Fibroblast of villous mesenchyme (primary cell): ENCODE results near the gene TGFBR3. TPM values are rescaled to one million over a fixed set of nuclear protein-coding genes. Genes with fewer than 3 reads are reported as not detected.

Source experiments
- DNase-seq: peaks from one replicate; pipeline ENCODE4 v3.0.0-alpha.2; 2010; ENCODE audit warnings: low read depth
- H3K4me3 ChIP-seq: 2 replicates; pipeline ENCODE4 v1.5.1; 2011; ENCODE audit warnings: low read depth, mild to moderate bottlenecking, low read length
- total RNA-seq: library from RNA; depleted of rRNA; stranded (reverse); fragments of >200 nt; gene quantifications from 2 replicates; pipeline ENCODE4 v1.2.3, GENCODE V29; 2012
- TF ChIP-seq, protein P1 (sequence below): IDR thresholded peaks from 2 replicates; pipeline ENCODE4 v1.5.1; 2012; ENCODE audit warnings: low read depth, mild to moderate bottlenecking, low read length; ENCODE audit not compliant: insufficient read depth

Gene TGFBR3
- total RNA-seq, 1 donor, result 17.7 TPM

DNA sequence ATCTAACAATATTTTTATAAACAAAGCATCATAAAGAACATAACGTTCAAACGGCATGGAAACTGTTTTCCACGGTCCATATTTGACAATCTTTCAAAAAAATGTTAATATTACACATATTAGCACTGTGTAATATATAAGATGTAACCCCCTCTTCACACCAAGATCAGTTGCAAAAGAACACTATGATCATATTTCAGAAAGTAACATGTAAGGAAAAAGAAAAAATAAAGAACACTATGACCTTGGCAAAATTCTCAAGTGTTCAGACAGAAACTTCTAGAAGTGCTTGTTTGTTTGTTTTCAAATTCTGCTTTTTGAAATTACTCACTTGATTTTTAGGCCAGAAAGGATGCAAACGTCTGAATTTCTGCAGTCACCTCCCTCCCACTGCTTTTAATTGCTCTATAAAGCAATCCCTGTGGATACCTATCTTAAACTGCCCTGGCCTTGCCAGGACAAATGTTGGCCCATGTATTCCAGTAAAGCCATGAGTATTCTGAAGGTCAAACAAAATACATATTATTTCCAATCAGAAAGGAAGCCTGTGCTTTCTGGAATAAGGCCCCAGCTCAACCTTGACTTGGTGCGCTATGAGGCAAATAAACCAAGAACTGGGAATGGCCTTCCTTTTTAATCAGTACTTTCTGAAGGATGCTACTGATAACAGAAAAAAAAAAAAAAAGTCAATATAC lies 68.6 kb downstream of the TGFBR3 start:
- no peak overlapping the region for H3K4me3 ChIP-seq
- TF ChIP-seq, protein P1, sequence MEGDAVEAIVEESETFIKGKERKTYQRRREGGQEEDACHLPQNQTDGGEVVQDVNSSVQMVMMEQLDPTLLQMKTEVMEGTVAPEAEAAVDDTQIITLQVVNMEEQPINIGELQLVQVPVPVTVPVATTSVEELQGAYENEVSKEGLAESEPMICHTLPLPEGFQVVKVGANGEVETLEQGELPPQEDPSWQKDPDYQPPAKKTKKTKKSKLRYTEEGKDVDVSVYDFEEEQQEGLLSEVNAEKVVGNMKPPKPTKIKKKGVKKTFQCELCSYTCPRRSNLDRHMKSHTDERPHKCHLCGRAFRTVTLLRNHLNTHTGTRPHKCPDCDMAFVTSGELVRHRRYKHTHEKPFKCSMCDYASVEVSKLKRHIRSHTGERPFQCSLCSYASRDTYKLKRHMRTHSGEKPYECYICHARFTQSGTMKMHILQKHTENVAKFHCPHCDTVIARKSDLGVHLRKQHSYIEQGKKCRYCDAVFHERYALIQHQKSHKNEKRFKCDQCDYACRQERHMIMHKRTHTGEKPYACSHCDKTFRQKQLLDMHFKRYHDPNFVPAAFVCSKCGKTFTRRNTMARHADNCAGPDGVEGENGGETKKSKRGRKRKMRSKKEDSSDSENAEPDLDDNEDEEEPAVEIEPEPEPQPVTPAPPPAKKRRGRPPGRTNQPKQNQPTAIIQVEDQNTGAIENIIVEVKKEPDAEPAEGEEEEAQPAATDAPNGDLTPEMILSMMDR, result no peak
- DNase-seq, result no peak

- TF ChIP-seq, protein P1, result no peak
- H3K4me3 ChIP-seq, result no peak overlapping the region
- no peak for DNase-seq
These were observed 69.9 kb downstream of the TGFBR3 start for GRCh38 chr1:91816031-91816430.

DNA sequence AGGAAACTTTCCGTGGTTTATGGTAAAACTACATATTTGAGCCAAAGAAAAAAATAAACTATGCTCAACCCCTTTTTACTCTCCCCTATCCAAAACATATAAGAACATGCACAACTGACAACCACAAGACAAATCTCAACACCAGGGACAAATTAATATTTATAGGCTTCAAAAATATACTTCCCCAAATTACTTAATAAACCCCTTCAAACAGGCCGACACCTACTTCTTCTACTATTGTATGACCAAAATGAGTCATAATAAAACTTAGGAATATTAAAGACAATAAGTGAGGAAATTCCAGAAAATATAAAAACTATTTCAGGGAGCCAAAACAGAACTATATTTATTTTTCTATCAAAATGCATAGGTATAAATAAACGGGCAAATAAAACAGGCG lies 71.5 kb downstream of the TGFBR3 start:
- TF ChIP-seq, protein P1, result no peak
- H3K4me3 ChIP-seq, result no peak overlapping the region
- DNase-seq, result no peak

DNA sequence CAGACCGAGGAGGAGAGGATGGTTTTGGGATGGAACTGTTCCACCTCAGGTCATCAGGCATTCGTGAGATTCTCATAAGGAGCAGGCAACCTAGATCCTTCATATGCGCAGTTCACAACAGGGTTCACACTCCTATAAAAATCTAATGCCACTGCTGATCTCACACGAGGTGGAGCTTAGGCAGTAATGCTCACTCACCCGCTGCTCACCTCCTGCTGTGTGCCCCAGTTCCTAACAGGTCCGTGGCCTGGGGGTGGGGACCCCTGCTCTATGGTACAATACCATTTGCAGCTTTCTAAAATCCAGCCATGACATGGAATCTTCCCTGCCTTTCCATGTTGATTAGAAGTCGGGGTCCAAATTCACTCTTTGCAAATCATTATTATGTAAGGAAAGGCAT lies 72.1 kb downstream of the TGFBR3 start:
- H3K4me3 ChIP-seq, result no peak overlapping the region
- DNase-seq, result no peak
- TF ChIP-seq, protein P1, result no peak

- DNase-seq, result no peak
- TF ChIP-seq, protein P1, result no peak
- H3K4me3 ChIP-seq, result no peak overlapping the region
These were observed 74.5 kb downstream of the TGFBR3 start for GRCh38 chr1:91811363-91812025.

- no peak overlapping the region for H3K4me3 ChIP-seq
- no peak for DNase-seq
- TF ChIP-seq, protein P1, result no peak
These were observed 76.6 kb downstream of the TGFBR3 start for GRCh38 chr1:91809317-91809716.
